ENCODE results near the gene NHLRC2. TPM values are rescaled to one million over a fixed set of nuclear protein-coding genes. Genes with fewer than 3 reads are reported as not detected.

The NHLRC2 gene
- total RNA-seq, 1 experiment from 2014 or later = 30.9 TPM

- H3K23ac ChIP-seq (ENCODE audit: insufficient read length, low read depth, low read length) = no peak overlapping the region
- H3K79me1 ChIP-seq (ENCODE audit: insufficient read depth, low read depth, low read length, poor library complexity, severe bottlenecking) = peaks cover 4% of the 10 kb centered on the region
- Mint-ChIP-seq H3K27ac (no peak overlapping the region), H3K27me3 (ENCODE audit: low read depth) (no peaks in the 10 kb centered on the region), H3K4me1 (no peaks in the 10 kb centered on the region), H3K4me3 (no peak overlapping the region), H3K36me3 (ENCODE audit: insufficient read depth in 1 of 3, low read depth in 3 of 3) (peaks cover 16 to 22% (median 19%) of the 10 kb centered on the region in 3 experiments), H3K9me3 (peaks cover 8 to 9% of the 10 kb centered on the region in 2 experiments)
- no peak overlapping the region for H4K8ac ChIP-seq (replicated peaks; ENCODE audit: insufficient read length, low read depth, low read length)
- H3K27ac ChIP-seq (ENCODE audit: insufficient read length, low read depth, low read length) = no peak overlapping the region
- H3K9ac ChIP-seq (ENCODE audit: extremely low read depth, insufficient read length, low read length) = no peak overlapping the region
- no peaks in the 10 kb centered on the region for H3K4me1 ChIP-seq (ENCODE audit: insufficient read depth, low read length)
- no peaks in the 10 kb centered on the region for H4K20me1 ChIP-seq (ENCODE audit: control insufficient read depth, insufficient read depth, insufficient read length)
- H2AK5ac ChIP-seq (ENCODE audit: insufficient read length, low read length) = no peak overlapping the region
- TF ChIP-seq CTCF (conservative IDR thresholded peaks at IDR 0.05) = no peak
- no peak overlapping the region for H2AFZ ChIP-seq (ENCODE audit: low read length)
- 0 out of 2 replicates have a peak, but pooled peaks cover 2% of the 10 kb centered on the region for H3K79me2 ChIP-seq (ENCODE audit: insufficient read depth, low read length)
- H4K91ac ChIP-seq (ENCODE audit: insufficient read length, low read depth, low read length) = no peak overlapping the region
- H3K14ac ChIP-seq (ENCODE audit: insufficient read depth, low read length) = no peak overlapping the region
- H3K27me3 ChIP-seq (ENCODE audit: insufficient read depth, low read length) = no peaks in the 10 kb centered on the region
- H4K5ac ChIP-seq (ENCODE audit: insufficient read length, low read depth, low read length) = no peak overlapping the region
- H2BK20ac ChIP-seq (ENCODE audit: low read depth, low read length, poor library complexity, severe bottlenecking) = no peak overlapping the region
- no peak overlapping the region for H3K18ac ChIP-seq (ENCODE audit: insufficient read length, low read depth, low read length)
- no peak overlapping the region for H3K4ac ChIP-seq (ENCODE audit: low read depth, low read length)
- H3K9me3 ChIP-seq (ENCODE audit: control insufficient read depth, low read depth, low read length) = no peaks in the 10 kb centered on the region
- H3K4me2 ChIP-seq (ENCODE audit: insufficient read depth, insufficient read length, low read length) = no peak overlapping the region
- no peak for DNase-seq
- H3T11ph ChIP-seq (ENCODE audit: low read length) = no peak overlapping the region
- H2BK5ac ChIP-seq (ENCODE audit: insufficient read length, low read length) = no peak overlapping the region
- no CpG with 5 or more reads among the region's 2 CpGs for WGBS (ENCODE audit: extremely low coverage, insufficient read length, low lambda C conversion rate)
- H3K56ac ChIP-seq (ENCODE audit: insufficient read length, low read depth, low read length) = no peak overlapping the region
- no peaks in the 10 kb centered on the region for H3K23me2 ChIP-seq (ENCODE audit: insufficient read length, low read depth, low read length, poor library complexity, severe bottlenecking)
- no peak overlapping the region for H2BK120ac ChIP-seq (ENCODE audit: low read depth, low read length, poor library complexity, severe bottlenecking)
- H2BK12ac ChIP-seq (ENCODE audit: insufficient read length, low read depth, low read length) = no peak overlapping the region
- H2BK15ac ChIP-seq (ENCODE audit: low read depth, low read length) = no peak overlapping the region
Observed at GRCh38 chr10:113869789-113870188, 15.3 kb downstream of the NHLRC2 start.
